Measurements from ENCODE around the gene HCST.

Gene HCST

DNA sequence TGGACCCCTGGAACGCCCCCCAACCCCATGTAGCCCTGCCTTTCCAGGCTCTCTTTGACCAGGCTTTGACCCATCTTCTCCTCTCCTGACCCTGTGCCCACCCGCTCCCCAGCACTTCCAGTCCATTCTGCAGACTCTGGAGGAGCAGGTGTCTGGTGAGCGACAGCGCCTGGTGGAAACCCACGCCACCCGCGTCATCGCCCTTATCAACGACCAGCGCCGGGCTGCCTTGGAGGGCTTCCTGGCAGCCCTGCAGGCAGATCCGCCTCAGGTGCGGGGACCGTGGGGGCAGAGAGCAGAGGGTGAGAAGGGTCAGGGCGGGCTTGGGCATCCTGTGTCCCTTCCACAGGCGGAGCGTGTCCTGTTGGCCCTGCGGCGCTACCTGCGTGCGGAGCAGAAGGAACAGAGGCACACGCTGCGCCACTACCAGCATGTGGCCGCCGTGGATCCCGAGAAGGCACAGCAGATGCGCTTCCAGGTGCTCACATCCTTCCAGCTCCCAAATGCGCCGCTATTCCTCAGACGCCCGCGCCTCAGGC is 27.9 kb upstream of the HCST start (continued):
- TF ChIP-seq GLIS3 (CRISPR knock-in tag; IDR thresholded peaks at IDR 0.05) (no peak), CSRNP3 (CRISPR knock-in tag; IDR thresholded peaks at IDR 0.05) (no peak), ISL1 (CRISPR knock-in tag; IDR thresholded peaks at IDR 0.05) (no peak), ZFP3 (CRISPR knock-in tag; IDR thresholded peaks at IDR 0.05) (no peak), ESRRG (CRISPR knock-in tag; IDR thresholded peaks at IDR 0.05) (no peak)

- TF ChIP-seq CREB5 (CRISPR knock-in tag; IDR thresholded peaks at IDR 0.05; ENCODE audit: low read depth), result no peak
- no peak for TF ChIP-seq ZFP30 (CRISPR knock-in tag; IDR thresholded peaks at IDR 0.05)
- TF ChIP-seq ZNF8 (CRISPR knock-in tag; IDR thresholded peaks at IDR 0.05), result no peak
- no peak for TF ChIP-seq ZNF70 (CRISPR knock-in tag; IDR thresholded peaks at IDR 0.05)
- no peak for TF ChIP-seq ZC3H10 (CRISPR knock-in tag; IDR thresholded peaks at IDR 0.05)
- no peak for TF ChIP-seq TSHZ2 (CRISPR knock-in tag; IDR thresholded peaks at IDR 0.05)
- TF ChIP-seq RARB (CRISPR knock-in tag; IDR thresholded peaks at IDR 0.05), result no peak
- TF ChIP-seq GLIS3 (CRISPR knock-in tag; IDR thresholded peaks at IDR 0.05), result no peak
- no peak for TF ChIP-seq POU6F1 (CRISPR knock-in tag; IDR thresholded peaks at IDR 0.05; ENCODE audit: borderline replicate concordance, low read depth)
- no peak for TF ChIP-seq PPARA (CRISPR knock-in tag; IDR thresholded peaks at IDR 0.05; ENCODE audit: borderline replicate concordance)
- no peak for TF ChIP-seq ZNF565 (CRISPR knock-in tag; conservative IDR thresholded peaks at IDR 0.05; ENCODE audit: low read depth)
- no peak for TF ChIP-seq PATZ1 (CRISPR knock-in tag; IDR thresholded peaks at IDR 0.05; ENCODE audit: borderline replicate concordance)
- no peak for TF ChIP-seq ZFP3 (CRISPR knock-in tag; IDR thresholded peaks at IDR 0.05)
- TF ChIP-seq OSR1 (CRISPR knock-in tag; IDR thresholded peaks at IDR 0.05), result no peak
- no peak for TF ChIP-seq SNAI2 (CRISPR knock-in tag; IDR thresholded peaks at IDR 0.05)
- TF ChIP-seq ESRRG (CRISPR knock-in tag; IDR thresholded peaks at IDR 0.05), result no peak
- no peak for TF ChIP-seq ISL1 (CRISPR knock-in tag; IDR thresholded peaks at IDR 0.05)
- TF ChIP-seq BACH2 (CRISPR knock-in tag; IDR thresholded peaks at IDR 0.05; ENCODE audit: borderline replicate concordance), result no peak
- no peak for TF ChIP-seq TCF4 (CRISPR knock-in tag; IDR thresholded peaks at IDR 0.05; ENCODE audit: borderline replicate concordance)
- no peak for TF ChIP-seq ARNTL (CRISPR knock-in tag; IDR thresholded peaks at IDR 0.05; ENCODE audit: borderline replicate concordance, low read depth)
- ATAC-seq, result no peak
Observed at GRCh38 chr19:35879068-35879467, 23.3 kb upstream of the HCST start.

GRCh38 chr19:35879770-35880317 is 22.5 kb upstream of the HCST start:
- TF ChIP-seq TSHZ2 (CRISPR knock-in tag; IDR thresholded peaks at IDR 0.05), result no peak
- TF ChIP-seq ZFP3 (CRISPR knock-in tag; IDR thresholded peaks at IDR 0.05), result peak; percentile 72; the same call in 1 of the 2 replicates
- no peak for TF ChIP-seq ZNF8 (CRISPR knock-in tag; IDR thresholded peaks at IDR 0.05)
- peak; percentile 83; the same call in 1 of the 2 replicates for TF ChIP-seq CSDC2 (CRISPR knock-in tag; IDR thresholded peaks at IDR 0.05)
- peak; percentile 93 for ATAC-seq
